CD8-positive, alpha-beta memory T cell (primary cell): ENCODE data around the gene FOXK1. TPM values are rescaled to one million over a fixed set of nuclear protein-coding genes. Genes with fewer than 3 reads are reported as not detected.

Experiments used
- CTCF ChIA-PET: fragments of 350-600 bp; sonication (Branson Sonifier 250); formaldehyde crosslinking; loops from one replicate; lab custom pipeline; 2021; ENCODE audit warnings: antibody characterized with exemption; lab: Charles Lee
- POLR2A ChIA-PET: fragments of 350-600 bp; sonication (Branson Sonifier 250); formaldehyde crosslinking; loops from one replicate; lab custom pipeline; 2021; ENCODE audit warnings: antibody characterized with exemption; lab: Charles Lee
- DNase-seq, 5 donors: peaks; one replicate each; pipeline versions ENCODE4 v3.0.0 to v3.0.0-alpha.2; 2020 to 2022; ENCODE audit warnings: mixed read lengths in 1 of 5
- H3K27ac ChIP-seq: one replicate; pipeline ENCODE4 v1.7.0; 2013; ENCODE audit warnings: low read depth, mild to moderate bottlenecking, low read length, moderate library complexity
- H3K27me3 ChIP-seq: 2 replicates; pipeline ENCODE4 v1.7.0; 2013; ENCODE audit warnings: low read length, mild to moderate bottlenecking; ENCODE audit not compliant: insufficient read depth, poor library complexity, severe bottlenecking
- H3K36me3 ChIP-seq: 2 replicates; pipeline ENCODE4 v1.7.0; 2013; ENCODE audit warnings: mild to moderate bottlenecking, low read length, moderate library complexity; ENCODE audit not compliant: insufficient read depth
- H3K4me1 ChIP-seq: 2 replicates; pipeline ENCODE4 v1.7.0; 2013; ENCODE audit warnings: mild to moderate bottlenecking, low read length, moderate library complexity; ENCODE audit not compliant: insufficient read depth
- H3K4me3 ChIP-seq: 2 replicates; pipeline ENCODE4 v1.7.0; 2013; ENCODE audit warnings: mild to moderate bottlenecking, low read length
- H3K9me3 ChIP-seq: 2 replicates; pipeline ENCODE4 v1.7.0; 2013; ENCODE audit warnings: mild to moderate bottlenecking, low read length
- H3K27ac Mint-ChIP-seq, 8 donors: one replicate each; pipeline ENCODE4 v1.8.0; 2020 to 2021; ENCODE audit warnings: mixed read lengths in 8 of 8, mild to moderate bottlenecking in 6 of 8, inconsistent platforms in 3 of 8, moderate library complexity in 3 of 8
- H3K27me3 Mint-ChIP-seq, 2 donors: one replicate each; pipeline ENCODE4 v1.8.0; 2020 to 2021; ENCODE audit warnings: mixed read lengths in 2 of 2, mild to moderate bottlenecking in 1 of 2, moderate library complexity in 1 of 2
- H3K36me3 Mint-ChIP-seq, 3 donors: one replicate each; pipeline ENCODE4 v1.8.0; 2020 to 2021; ENCODE audit warnings: mixed read lengths in 3 of 3, inconsistent platforms in 1 of 3, mild to moderate bottlenecking in 1 of 3
- H3K4me1 Mint-ChIP-seq, 3 donors: one replicate each; pipeline ENCODE4 v1.8.0; 2020 to 2021; ENCODE audit warnings: mixed read lengths in 3 of 3, inconsistent platforms in 1 of 3, mild to moderate bottlenecking in 1 of 3
- H3K4me3 Mint-ChIP-seq, 7 donors: one replicate each; pipeline ENCODE4 v1.8.0; 2020 to 2021; ENCODE audit warnings: mixed read lengths in 7 of 7, mild to moderate bottlenecking in 6 of 7, moderate library complexity in 4 of 7, inconsistent platforms in 2 of 7
- H3K9me3 Mint-ChIP-seq, 5 donors: one replicate each; pipeline ENCODE4 v1.8.0; 2020 to 2022; ENCODE audit warnings: mixed read lengths in 5 of 5, mild to moderate bottlenecking in 3 of 5, moderate library complexity in 2 of 5, inconsistent platforms in 1 of 5
- polyA plus RNA-seq: library from polyadenylated mRNA; unstranded; fragments of 300-500 nt; fragmentation: Illumina TruSeq; gene quantifications from one replicate; pipeline ENCODE4 v1.2.3, GENCODE V29; 2021
- total RNA-seq, 2 experiments: library from RNA; stranded (reverse); gene quantifications; one replicate each; pipeline ENCODE4 v1.2.3, GENCODE V29; 2021

Gene FOXK1
- 10 to 100 TPM; 35.6 to 38.4 TPM for total RNA-seq
- 4.5 TPM for polyA plus RNA-seq

DNA sequence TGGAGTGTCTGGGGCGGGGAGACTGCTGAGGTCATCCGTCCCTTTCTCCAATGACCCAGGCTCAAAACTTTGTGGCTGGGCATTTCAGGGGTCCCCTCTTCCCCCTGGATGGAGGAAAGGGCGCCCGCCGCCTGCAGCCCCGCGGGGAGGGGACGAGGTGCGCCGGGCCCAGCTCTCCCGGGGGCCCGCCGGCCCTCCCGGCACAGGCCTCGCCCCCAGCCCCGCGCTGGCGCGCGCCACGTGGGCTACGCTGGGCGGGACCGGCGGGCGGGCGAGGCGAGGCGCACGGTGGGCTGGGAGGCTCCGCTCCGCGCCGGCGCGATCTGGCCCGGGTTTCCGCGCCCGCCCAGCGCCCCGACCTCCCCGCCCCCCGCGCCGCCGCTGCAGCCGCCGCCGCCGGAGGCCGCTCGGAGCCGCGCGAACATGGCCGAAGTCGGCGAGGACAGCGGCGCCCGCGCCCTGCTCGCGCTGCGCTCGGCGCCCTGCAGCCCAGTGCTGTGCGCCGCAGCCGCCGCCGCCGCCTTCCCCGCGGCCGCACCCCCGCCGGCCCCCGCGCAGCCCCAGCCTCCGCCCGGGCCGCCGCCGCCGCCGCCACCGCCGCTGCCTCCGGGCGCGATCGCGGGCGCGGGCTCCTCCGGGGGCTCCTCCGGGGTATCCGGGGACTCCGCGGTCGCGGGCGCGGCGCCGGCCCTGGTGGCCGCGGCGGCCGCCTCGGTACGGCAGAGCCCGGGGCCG lies at the start of gene FOXK1:
Gene FOXK1 (plus strand): TSS at position 410 of the 735 bp plus-strand sequence. CDS start 14 bp downstream, at position 424.
- Histone ChIP-seq H3K4me1 (peaks cover 30% of the 10 kb centered on the region), H3K27ac (peak within 1 kb of the TSS; percentile 78), H3K9me3 (no peaks in the 10 kb centered on the region), H3K36me3 (no peaks in the 10 kb centered on the region), H3K27me3 (no peaks in the 10 kb centered on the region), H3K4me3 (peak within 1 kb of the TSS; percentile 57)
- Mint-ChIP-seq H3K36me3 (peaks cover 0 to 22% (median 1%) of the 10 kb centered on the region in 3 donors), H3K4me3 (peak within 1 kb of the TSS; percentile 87 to 100 (median 97)), H3K4me1 (peaks cover 28 to 35% (median 35%) of the 10 kb centered on the region in 3 donors), H3K9me3 (no peaks in the 10 kb centered on the region), H3K27me3 (peaks cover 4 to 8% of the 10 kb centered on the region in 2 donors), H3K27ac (peak within 1 kb of the TSS; percentile 87 to 100 (median 96))
- ChIA-PET CTCF (interaction anchor here (1.0 to 3.0 kb wide), 2 partner anchors 40 to 93 kb away, joined by 3 to 42 read pairs; partner anchors contain the start of gene AP5Z1), POLR2A (interaction anchor here (0.9 to 4.5 kb wide), 3 partner anchors 8 to 63 kb away, joined by 3 to 58 read pairs (median 6); no protein-coding TSS in a partner anchor)
- peak; percentile 70 to 82 (median 75) for DNase-seq

GRCh38 chr7:4633012-4633411 lies 49.1 kb upstream of the FOXK1 start:
- POLR2A ChIA-PET = interaction anchor here (1.2 kb wide), 1 partner anchor 9 kb away, joined by 3 read pairs; no protein-coding TSS in a partner anchor
- H3K36me3 Mint-ChIP-seq = no peaks in the 10 kb centered on the region
- Histone ChIP-seq H3K36me3 (no peaks in the 10 kb centered on the region), H3K27me3 (no peaks in the 10 kb centered on the region), H3K9me3 (no peaks in the 10 kb centered on the region), H3K27ac (no peak overlapping the region), H3K4me3 (no peak overlapping the region), H3K4me1 (no peaks in the 10 kb centered on the region)
- no peaks in the 10 kb centered on the region for H3K9me3 Mint-ChIP-seq
- H3K4me3 Mint-ChIP-seq = no peak overlapping the region
- CTCF ChIA-PET = no interaction called here
- H3K27me3 Mint-ChIP-seq = peaks cover 10 to 18% of the 10 kb centered on the region in 2 donors
- no peak overlapping the region for H3K27ac Mint-ChIP-seq
- no peaks in the 10 kb centered on the region for H3K4me1 Mint-ChIP-seq
- no peak for DNase-seq

DNA sequence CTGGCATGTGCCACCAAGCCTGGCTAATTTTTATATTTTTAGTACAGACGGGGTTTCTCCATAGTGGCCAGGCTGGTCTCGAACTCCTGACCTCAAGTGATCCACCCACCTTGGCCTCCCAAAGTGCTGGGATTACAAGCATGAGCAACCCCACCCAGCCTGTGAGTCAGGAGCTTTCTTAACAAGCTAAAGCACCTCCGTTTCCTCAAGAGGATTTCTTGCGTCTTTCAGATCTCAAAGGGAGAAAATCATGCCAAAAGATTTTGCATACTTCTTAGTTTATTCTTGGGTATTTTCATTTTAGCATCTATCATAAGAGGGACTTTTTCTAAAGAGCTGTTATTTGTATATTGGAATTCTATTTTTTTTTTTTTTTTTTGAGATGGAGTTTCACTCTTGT lies 47.9 kb upstream of the FOXK1 start:
- Mint-ChIP-seq H3K36me3 (no peaks in the 10 kb centered on the region), H3K4me3 (no peak overlapping the region), H3K27ac (no peak overlapping the region), H3K4me1 (peaks cover 5 to 6% (median 6%) of the 10 kb centered on the region in 3 donors), H3K27me3 (peaks cover 10 to 18% of the 10 kb centered on the region in 2 donors), H3K9me3 (no peaks in the 10 kb centered on the region)
- no peaks in the 10 kb centered on the region for H3K36me3 ChIP-seq
- DNase-seq = no peak
- ChIA-PET POLR2A (no interaction called here), CTCF (interaction anchor here (0.6 kb wide), 1 partner anchor 58 kb away, joined by 3 read pairs; no protein-coding TSS in a partner anchor)
- H3K4me3 ChIP-seq = no peak overlapping the region
- no peak overlapping the region for H3K27ac ChIP-seq
- no peaks in the 10 kb centered on the region for H3K27me3 ChIP-seq
- H3K4me1 ChIP-seq = no peaks in the 10 kb centered on the region
- no peaks in the 10 kb centered on the region for H3K9me3 ChIP-seq

DNA sequence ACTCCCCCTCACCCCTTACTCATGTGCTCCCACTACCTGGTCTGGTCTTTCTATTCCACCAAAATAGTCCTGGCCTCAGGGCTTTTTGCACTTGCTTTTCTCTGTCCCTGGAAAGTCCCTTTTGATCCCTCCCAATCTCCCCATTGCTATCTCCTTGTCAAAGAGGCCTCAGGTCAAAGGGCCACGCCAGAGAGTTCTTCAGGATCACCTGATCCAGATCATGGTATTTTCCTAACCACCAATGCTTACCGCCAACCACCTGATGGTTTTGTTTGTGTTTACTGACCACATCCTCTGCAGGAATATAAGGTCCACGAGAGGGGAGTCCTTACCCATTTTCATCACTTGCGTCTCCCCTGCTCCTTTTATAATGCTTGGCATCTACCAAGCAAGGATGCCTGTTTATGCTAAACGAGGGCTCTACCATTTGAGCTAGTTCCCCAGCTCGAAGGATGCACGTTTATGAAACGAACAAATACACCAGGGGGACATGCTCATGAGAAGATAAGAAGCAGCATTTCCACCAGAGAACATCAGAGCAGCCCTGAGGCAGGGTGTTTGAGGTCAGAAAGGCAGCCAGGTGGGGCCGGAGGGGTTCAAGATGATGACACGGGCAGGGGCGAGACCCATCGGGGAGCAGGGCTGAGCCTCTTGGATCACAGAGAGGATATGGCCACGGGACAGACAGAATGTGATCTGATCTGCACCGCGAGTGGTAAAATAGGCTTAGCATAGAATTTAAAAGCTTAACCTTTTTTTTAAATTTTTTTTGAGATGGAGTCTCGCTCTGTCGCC lies 43.1 kb upstream of the FOXK1 start:
- POLR2A ChIA-PET = no interaction called here
- H3K4me1 Mint-ChIP-seq = peaks cover 12 to 18% (median 16%) of the 10 kb centered on the region in 3 donors

GRCh38 chr7:4641091-4641666 lies 40.9 kb upstream of the FOXK1 start:
- Histone ChIP-seq H3K4me1 (peaks cover 7% of the 10 kb centered on the region), H3K4me3 (peak overlapping the region; percentile 76), H3K27ac (peak overlapping the region; percentile 51), H3K36me3 (no peaks in the 10 kb centered on the region), H3K9me3 (no peaks in the 10 kb centered on the region), H3K27me3 (no peaks in the 10 kb centered on the region)
- peak overlapping the region; percentile 55 to 89 (median 76) for H3K4me3 Mint-ChIP-seq
- peak overlapping the region in 5 of 8 donors; percentile 57 to 96 (median 70) for H3K27ac Mint-ChIP-seq
- H3K9me3 Mint-ChIP-seq = no peaks in the 10 kb centered on the region
- POLR2A ChIA-PET = interaction anchor here (0.6 to 2.0 kb wide), 9 partner anchors 9 to 449 kb away, joined by 3 to 58 read pairs (median 4); partner anchors contain the start of genes AP5Z1 and FOXK1
- DNase-seq = peak in 1 of 5 donors; percentile 48
- CTCF ChIA-PET = interaction anchor here (0.8 to 3.6 kb wide), 16 partner anchors 10 to 333 kb away, joined by 3 to 42 read pairs (median 5); partner anchors contain the start of genes AP5Z1 and FOXK1
- H3K36me3 Mint-ChIP-seq = peaks cover 0 to 3% (median 0%) of the 10 kb centered on the region in 3 donors
- H3K4me1 Mint-ChIP-seq = peaks cover 12 to 18% (median 16%) of the 10 kb centered on the region in 3 donors
- H3K27me3 Mint-ChIP-seq = peaks cover 0 to 13% of the 10 kb centered on the region in 2 donors

More for the DNA sequence above, 43.1 kb upstream of the FOXK1 start:
- H3K4me1 ChIP-seq = peaks cover 7% of the 10 kb centered on the region
- no peaks in the 10 kb centered on the region for H3K27me3 ChIP-seq
- peak overlapping the region in 1 of 7 donors; percentile 87 for H3K4me3 Mint-ChIP-seq
- peaks cover 4 to 13% of the 10 kb centered on the region in 2 donors for H3K27me3 Mint-ChIP-seq
- H3K27ac Mint-ChIP-seq = peak overlapping the region in 2 of 8 donors; percentile 84 to 86
- H3K4me3 ChIP-seq = no peak overlapping the region
- peaks cover 0 to 3% (median 0%) of the 10 kb centered on the region in 3 donors for H3K36me3 Mint-ChIP-seq
- no peak for DNase-seq
- no peaks in the 10 kb centered on the region for H3K9me3 ChIP-seq
- no peaks in the 10 kb centered on the region for H3K9me3 Mint-ChIP-seq
- CTCF ChIA-PET = no interaction called here
- no peaks in the 10 kb centered on the region for H3K36me3 ChIP-seq
- no peak overlapping the region for H3K27ac ChIP-seq

DNA sequence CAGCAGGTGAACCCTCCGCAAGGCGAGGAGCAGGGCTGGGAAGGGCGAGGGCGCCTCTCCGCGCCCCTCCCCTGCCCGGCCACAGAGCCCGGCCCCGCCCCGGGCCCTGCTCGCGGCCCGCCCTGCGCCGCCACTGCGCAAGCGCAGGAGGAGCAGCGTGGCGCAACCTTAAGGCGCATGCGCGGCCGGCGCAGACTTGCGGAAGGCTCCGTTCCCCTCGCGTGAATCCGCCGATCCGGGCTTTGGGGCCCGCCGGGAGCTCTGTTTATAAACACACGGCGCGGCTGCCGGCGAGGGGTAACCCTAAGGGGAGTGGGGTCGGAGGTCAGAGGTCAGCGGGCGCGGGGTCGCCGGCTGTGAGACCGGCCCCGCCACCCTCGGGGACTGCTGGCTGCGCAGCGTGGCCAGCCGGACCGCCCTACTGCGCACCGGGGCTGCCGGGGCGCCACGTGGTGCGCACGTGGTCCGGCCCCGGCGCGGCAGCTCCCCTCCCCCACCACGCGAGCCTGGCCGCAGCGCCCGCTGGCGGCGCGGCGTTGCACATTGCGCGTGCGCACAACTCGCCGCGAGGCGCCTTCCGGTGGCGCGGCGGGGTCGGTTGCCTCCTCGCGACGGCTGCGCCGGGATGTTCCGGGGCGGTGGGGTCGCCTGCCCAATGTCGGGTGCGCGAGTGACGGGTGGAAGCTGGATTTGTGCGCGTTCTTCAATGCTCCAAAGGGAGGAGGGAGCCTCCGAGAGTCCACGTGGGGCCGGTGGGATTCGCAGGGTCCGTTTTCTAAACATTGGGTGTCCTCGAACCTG lies 40.2 kb upstream of the FOXK1 start:
- Histone ChIP-seq H3K36me3 (no peaks in the 10 kb centered on the region), H3K27me3 (no peaks in the 10 kb centered on the region), H3K4me3 (peak overlapping the region; percentile 76), H3K27ac (peak overlapping the region; percentile 81), H3K9me3 (no peaks in the 10 kb centered on the region), H3K4me1 (peaks cover 7% of the 10 kb centered on the region)
- POLR2A ChIA-PET = interaction anchor here (0.6 to 2.0 kb wide), 10 partner anchors 10 to 449 kb away, joined by 3 to 58 read pairs (median 4); partner anchors contain the start of genes AP5Z1 and FOXK1
- H3K4me1 Mint-ChIP-seq = peaks cover 12 to 18% (median 16%) of the 10 kb centered on the region in 3 donors
- no peaks in the 10 kb centered on the region for H3K9me3 Mint-ChIP-seq
- peak; percentile 91 to 99 (median 97) for DNase-seq
- peaks cover 0 to 3% (median 0%) of the 10 kb centered on the region in 3 donors for H3K36me3 Mint-ChIP-seq
- H3K4me3 Mint-ChIP-seq = peak overlapping the region; percentile 76 to 92 (median 89)
- H3K27ac Mint-ChIP-seq = peak overlapping the region; percentile 59 to 96 (median 94)
- H3K27me3 Mint-ChIP-seq = peaks cover 0 to 11% of the 10 kb centered on the region in 2 donors
- CTCF ChIA-PET = interaction anchor here (0.6 to 3.6 kb wide), 17 partner anchors 11 to 332 kb away, joined by 3 to 42 read pairs (median 5); partner anchors contain the start of genes AP5Z1 and FOXK1
